GM18511 (cell line): ENCODE measurements around the gene IFI27L1.
A peak's percentile ranks its signal among the peaks of the same experiment; 100 is the strongest.

Source experiments
- ATAC-seq: cut with Tn5 transposase; IDR thresholded peaks from one replicate; pipeline ENCODE4 v1.9.1; 2021; ENCODE audit warnings: mild to moderate bottlenecking, moderate library complexity; ENCODE audit not compliant: unreplicated experiment

Gene IFI27L1, protein sequence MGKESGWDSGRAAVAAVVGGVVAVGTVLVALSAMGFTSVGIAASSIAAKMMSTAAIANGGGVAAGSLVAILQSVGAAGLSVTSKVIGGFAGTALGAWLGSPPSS

GRCh38 chr14:94080621-94081385 is at the start of gene IFI27L1, which contains the start of gene DDX24:
TSS of gene IFI27L1 (plus strand) at chr14:94081310. CDS start at chr14:94096938, 15,628 bp downstream.
TSS of gene DDX24 (minus strand) at chr14:94081202. CDS start at chr14:94079742, 1,460 bp downstream.
- peak; percentile 97 for ATAC-seq

- no peak for ATAC-seq
Measured at GRCh38 chr14:94031883-94032279, 49.2 kb upstream of the IFI27L1 start.

DNA sequence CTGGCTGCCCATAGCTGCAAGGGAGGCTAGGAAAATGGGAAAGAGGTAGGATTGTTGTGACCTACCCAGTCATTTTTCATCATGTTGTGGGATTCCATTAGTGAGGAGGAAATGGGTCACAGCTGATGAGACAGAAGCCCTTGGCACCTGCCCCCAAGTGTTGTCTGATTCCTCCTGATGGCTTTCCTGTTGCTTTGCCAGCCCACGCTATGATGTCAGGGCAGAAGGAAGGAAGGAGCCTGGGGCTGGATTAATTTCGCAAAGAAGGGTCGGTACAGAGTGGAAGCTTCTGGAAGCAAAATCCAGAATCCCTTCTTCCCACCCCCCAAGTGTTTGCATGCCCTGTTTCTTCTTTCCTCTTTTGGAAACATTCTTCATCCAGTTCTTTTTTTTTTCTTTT is 46.2 kb upstream of the IFI27L1 start:
- ATAC-seq: no peak

- ATAC-seq: peak; percentile 96
Measured at GRCh38 chr14:94036313-94037167, 44.6 kb upstream of the IFI27L1 start.

- no peak for ATAC-seq
Measured at GRCh38 chr14:94037954-94038353, 43.2 kb upstream of the IFI27L1 start.

GRCh38 chr14:94038510-94038909 is 42.6 kb upstream of the IFI27L1 start:
- ATAC-seq: no peak

GRCh38 chr14:94038921-94039629 is 42.0 kb upstream of the IFI27L1 start:
- ATAC-seq: no peak

DNA sequence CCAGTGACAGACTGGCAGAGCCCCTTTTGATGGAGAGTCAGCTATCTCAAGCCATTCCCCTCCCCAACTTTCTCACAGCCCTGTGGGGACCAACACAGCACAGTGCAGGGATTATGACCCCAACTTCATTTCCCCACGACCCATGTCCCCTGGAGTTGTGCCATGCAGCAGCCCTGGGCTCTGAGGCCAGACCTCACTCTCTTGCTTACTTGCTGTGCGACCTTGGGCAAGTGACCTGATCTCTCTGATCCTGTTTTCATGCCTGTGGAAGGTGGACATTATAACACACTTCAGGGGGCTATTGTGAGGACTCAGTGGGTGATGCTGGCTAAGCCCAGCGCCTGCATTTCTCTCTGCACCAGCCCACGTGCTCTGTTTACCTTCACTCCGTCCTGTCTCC is 40.9 kb upstream of the IFI27L1 start:
- ATAC-seq: no peak

DNA sequence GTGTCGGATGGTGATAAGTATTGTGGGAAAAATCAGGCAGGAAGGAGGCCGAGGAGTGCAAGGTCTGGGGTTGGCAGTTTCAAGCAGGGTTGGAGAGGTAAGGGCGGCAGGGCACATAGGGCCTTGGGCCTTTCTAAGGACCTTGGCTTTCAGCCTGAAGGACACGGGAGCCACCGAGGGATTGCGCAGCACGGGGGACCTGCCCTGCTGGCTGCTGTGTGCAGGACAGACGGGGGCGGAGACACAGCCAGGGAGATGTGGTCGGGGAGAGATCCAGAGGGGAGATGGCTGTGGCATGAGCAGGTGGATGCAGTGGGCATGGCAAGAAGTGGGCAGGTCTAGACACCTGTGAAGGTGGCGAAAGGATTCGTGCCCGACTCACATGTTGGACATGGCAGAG is 40.3 kb upstream of the IFI27L1 start:
- ATAC-seq: no peak

DNA sequence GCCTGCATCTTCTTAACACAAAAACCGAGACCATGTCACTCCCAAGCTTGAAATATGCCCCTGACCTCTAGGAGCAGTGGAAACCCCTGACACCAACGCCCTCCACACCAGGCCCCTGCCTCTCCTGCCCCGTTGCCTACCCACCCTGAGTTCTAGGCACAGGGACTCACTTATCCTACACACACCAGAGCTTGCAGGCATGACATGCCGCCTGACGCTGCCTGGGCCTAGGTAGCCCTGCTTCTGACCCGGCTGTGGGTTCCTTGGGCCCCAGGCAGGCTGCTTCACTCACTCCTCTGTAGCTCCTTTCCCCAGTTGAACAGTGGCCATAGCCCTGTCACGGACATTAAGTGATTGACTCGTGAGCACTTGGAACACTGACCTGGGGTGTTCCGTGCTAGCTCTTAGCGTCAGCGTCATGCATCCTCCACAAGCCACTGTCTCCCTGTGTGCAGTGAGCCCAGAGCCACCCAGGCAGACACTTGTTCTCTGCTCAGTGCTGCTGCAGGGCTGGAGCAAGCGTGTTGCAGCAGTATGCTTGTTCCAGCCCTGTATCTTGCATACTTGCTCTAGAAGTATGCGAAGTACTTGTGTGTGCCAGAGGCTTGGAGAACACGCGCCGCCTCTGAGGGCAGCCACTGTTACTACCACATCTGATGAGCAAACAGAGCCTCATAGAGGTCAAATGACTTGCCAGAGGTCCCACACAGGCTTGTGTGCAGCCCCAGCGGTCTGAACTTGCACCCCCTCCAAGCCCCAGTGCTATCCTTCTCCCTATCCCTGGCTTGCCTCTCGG is 39.4 kb upstream of the IFI27L1 start:
- ATAC-seq: no peak

GRCh38 chr14:94042433-94043091 is 38.5 kb upstream of the IFI27L1 start:
- ATAC-seq: no peak

GRCh38 chr14:94043111-94043755 is 37.9 kb upstream of the IFI27L1 start:
- ATAC-seq: no peak

GRCh38 chr14:94043756-94044475 is 37.2 kb upstream of the IFI27L1 start:
- ATAC-seq: no peak

GRCh38 chr14:94044476-94045091 is 36.5 kb upstream of the IFI27L1 start:
- no peak for ATAC-seq

DNA sequence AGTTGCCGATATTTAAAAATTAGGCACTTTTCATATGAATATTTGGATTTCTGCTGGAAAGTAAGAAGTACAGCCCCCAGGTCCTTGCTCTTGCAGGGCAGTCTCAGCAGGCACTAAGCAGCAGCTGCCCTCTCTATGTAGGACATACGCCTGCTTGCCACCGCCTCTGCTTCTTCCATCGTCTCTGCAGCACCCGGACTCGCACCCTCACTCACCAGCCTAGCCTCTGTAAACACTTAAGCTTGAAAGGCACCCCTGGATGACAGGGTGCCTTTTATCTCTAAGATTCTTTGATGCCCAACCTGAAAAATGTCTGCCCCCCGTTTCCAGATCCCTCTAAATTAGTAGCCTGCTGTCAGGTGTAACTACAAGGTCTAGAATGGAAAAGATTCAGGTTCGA is 36.0 kb upstream of the IFI27L1 start:
- ATAC-seq: no peak

- no peak for ATAC-seq
Measured at GRCh38 chr14:94045563-94046345, 35.4 kb upstream of the IFI27L1 start.

GRCh38 chr14:94046696-94047250 is 34.3 kb upstream of the IFI27L1 start:
- ATAC-seq: no peak
